HepG2 (cell line): ENCODE data around the gene FBF1. TPM values are rescaled to one million over a fixed set of nuclear protein-coding genes. Genes with fewer than 3 reads are reported as not detected.

ENCODE experiments used
- AHR ChIP-seq: IDR thresholded peaks from 2 replicates; pipeline ENCODE4 v1.6.1; 2018; ENCODE audit warnings: missing genetic modification reagents, missing compliant biosample characterization
- E2F1 ChIP-seq: sonication (generic); formaldehyde crosslinking; IDR thresholded peaks from 2 replicates; pipeline ENCODE4 v1.5.0; 2020; ENCODE audit warnings: missing genetic modification reagents
- ELK4 ChIP-seq: sonication (generic); formaldehyde crosslinking; IDR thresholded peaks from 2 replicates; pipeline ENCODE4 v1.9.0; 2021; ENCODE audit warnings: missing genetic modification reagents, borderline replicate concordance
- FOXK1 ChIP-seq: sonication (generic); formaldehyde crosslinking; IDR thresholded peaks from 2 replicates; pipeline ENCODE4 v1.4.0; 2020; ENCODE audit warnings: low read depth, missing genetic modification reagents, borderline replicate concordance
- KLF15 ChIP-seq: sonication (generic); formaldehyde crosslinking; IDR thresholded peaks from 2 replicates; pipeline ENCODE4 v1.8.1; 2023; ENCODE audit warnings: borderline replicate concordance, mild to moderate bottlenecking, inconsistent platforms, missing genetic modification reagents, mixed read lengths
- MED1 ChIP-seq: sonication (generic); formaldehyde crosslinking; IDR thresholded peaks from 2 replicates; pipeline ENCODE4 v1.4.0; 2020; ENCODE audit warnings: missing genetic modification reagents
- MNT ChIP-seq: fragments of 450-650 bp; IDR thresholded peaks from 2 replicates; pipeline ENCODE4 v1.6.1; 2016
- MYC ChIP-seq: sonication (generic); formaldehyde crosslinking; IDR thresholded peaks from 2 replicates; pipeline ENCODE4 v1.9.0; 2021; ENCODE audit warnings: missing genetic modification reagents, borderline replicate concordance
- NPAS2 ChIP-seq: sonication (generic); formaldehyde crosslinking; IDR thresholded peaks from 2 replicates; pipeline ENCODE4 v1.8.0; 2022; ENCODE audit warnings: mild to moderate bottlenecking, missing genetic modification reagents, borderline replicate concordance
- SOX5 ChIP-seq: IDR thresholded peaks from 2 replicates; pipeline ENCODE4 v1.6.1; 2016; ENCODE audit warnings: borderline replicate concordance
- TBL1XR1 ChIP-seq: fragments of 150-350 bp; IDR thresholded peaks from 2 replicates; pipeline ENCODE4 v1.6.1; 2014; ENCODE audit warnings: borderline replicate concordance, low read length; ENCODE audit not compliant: partially characterized antibody
- THAP7 ChIP-seq: sonication (generic); formaldehyde crosslinking; IDR thresholded peaks from 2 replicates; pipeline ENCODE4 v1.8.1; 2023; ENCODE audit warnings: mild to moderate bottlenecking, missing genetic modification reagents
- TIGD3 ChIP-seq: sonication (generic); formaldehyde crosslinking; IDR thresholded peaks from 2 replicates; pipeline ENCODE4 v1.5.1; 2020; ENCODE audit warnings: mild to moderate bottlenecking, missing genetic modification reagents, borderline replicate concordance
- ZFYVE20 ChIP-seq: sonication (generic); formaldehyde crosslinking; IDR thresholded peaks from 2 replicates; pipeline ENCODE4 v1.8.0; 2023; ENCODE audit warnings: low read depth, mild to moderate bottlenecking, moderate library complexity, missing genetic modification reagents, borderline replicate concordance
- ZNF431 ChIP-seq: sonication (generic); formaldehyde crosslinking; IDR thresholded peaks from 2 replicates; pipeline ENCODE4 v1.9.0; 2022; ENCODE audit warnings: missing genetic modification reagents, low read depth, mild to moderate bottlenecking, borderline replicate concordance
- ZNF512B ChIP-seq: sonication (generic); formaldehyde crosslinking; IDR thresholded peaks from 2 replicates; pipeline ENCODE4 v1.5.1; 2020; ENCODE audit warnings: missing genetic modification reagents, mild to moderate bottlenecking, borderline replicate concordance
- ZNF577 ChIP-seq: sonication (generic); formaldehyde crosslinking; IDR thresholded peaks from 2 replicates; pipeline ENCODE4 v1.4.0; 2020; ENCODE audit warnings: mild to moderate bottlenecking, low read depth, missing genetic modification reagents, borderline replicate concordance
- ZNF703 ChIP-seq: sonication (generic); formaldehyde crosslinking; IDR thresholded peaks from 2 replicates; pipeline ENCODE4 v1.5.1; 2020; ENCODE audit warnings: missing genetic modification reagents, mild to moderate bottlenecking, moderate library complexity, borderline replicate concordance
- ZNF747 ChIP-seq: sonication (generic); formaldehyde crosslinking; IDR thresholded peaks from 2 replicates; pipeline ENCODE4 v1.8.1; 2023; ENCODE audit warnings: missing genetic modification reagents, mild to moderate bottlenecking, borderline replicate concordance
- polyA plus RNA-seq, 8 experiments: library from polyadenylated mRNA; depleted of rRNA in 3 of 8; stranded (reverse) in 7 of 8; unstranded in 1 of 8; fragments of >200 nt; fragmentation: Illumina TruSeq in 4 of 8; extraction: Trizol in 4 of 8; gene quantifications; 2 replicates each; pipeline versions ENCODE4 v1.2.1 to v1.2.3, GENCODE V29; 2011 to 2016; ENCODE audit warnings: low read depth in 4 of 8, missing spikeins in 1 of 8, mixed read lengths in 1 of 8; ENCODE audit not compliant: insufficient read depth in 1 of 8
- total RNA-seq, 5 experiments: library from RNA; depleted of rRNA; stranded (reverse); fragments of >200 nt; fragmentation: Illumina TruSeq; extraction: Trizol; gene quantifications; 2 replicates each; pipeline ENCODE4 v1.2.3, GENCODE V29; 2016; ENCODE audit warnings: low read depth in 1 of 5

The FBF1 gene
- total and polyA plus RNA-seq, 2 of the 13 experiments (the other 11 are each of a cell fraction or from before 2014, with no cell fraction given) = 2.4 to 8.1 TPM

- TF ChIP-seq AHR (CRISPR knock-in tag) (no peak), ZNF747 (CRISPR knock-in tag) (no peak; the same call in 1 of the 2 replicates), ZFYVE20 (CRISPR knock-in tag) (no peak), ELK4 (CRISPR knock-in tag) (no peak), MNT (no peak), ZNF577 (CRISPR knock-in tag) (no peak), E2F1 (CRISPR knock-in tag) (no peak), SOX5 (CRISPR knock-in tag) (peak; percentile 72), TIGD3 (CRISPR knock-in tag) (no peak), FOXK1 (no peak), NPAS2 (CRISPR knock-in tag) (no peak), ZNF512B (CRISPR knock-in tag) (0 out of 2 replicates have a peak, but pooled peaks have one; percentile 49), KLF15 (CRISPR knock-in tag) (no peak), ZNF703 (CRISPR knock-in tag) (no peak), THAP7 (CRISPR knock-in tag) (no peak), ZNF431 (CRISPR knock-in tag) (no peak), MED1 (CRISPR knock-in tag) (peak; percentile 71), TBL1XR1 (no peak), MYC (CRISPR knock-in tag) (no peak)
Observed at GRCh38 chr17:75976175-75976848, 35.5 kb upstream of the FBF1 start (continued).
